Right atrium auricular region (tissue), 2 donors: ENCODE measurements around the gene PURA. TPM values are rescaled to one million over a fixed set of nuclear protein-coding genes. Genes with fewer than 3 reads are reported as not detected.
A peak's percentile ranks its signal among the peaks of the same experiment; 100 is the strongest.

Experiments
- DNase-seq: peaks from one replicate; pipeline ENCODE4 v3.0.0-alpha.2; 2019; ENCODE audit warnings: low spot score
- H3K27ac ChIP-seq, 2 donors: fragments of 200-600 bp; sonication (generic); 1 replicate in 1 of 2; 2 replicates in 1 of 2; pipeline ENCODE4 v1.5.1; 2016 to 2019
- H3K27me3 ChIP-seq, 2 donors: fragments of 200-600 bp; sonication (generic); one replicate each; pipeline versions ENCODE4 v1.5.1 to v1.6.0; 2017 to 2019
- H3K36me3 ChIP-seq: fragments of 200-600 bp; sonication (generic); one replicate; pipeline ENCODE4 v1.5.1; 2016
- H3K4me1 ChIP-seq, 2 donors: fragments of 200-600 bp; sonication (generic); one replicate each; pipeline versions ENCODE4 v1.5.1 to v1.6.0; 2017 to 2019
- H3K4me3 ChIP-seq, 2 donors: fragments of 200-600 bp; sonication (generic); 1 replicate in 1 of 2; 2 replicates in 1 of 2; pipeline ENCODE4 v1.5.1; 2017 to 2019; ENCODE audit warnings: mild to moderate bottlenecking in 1 of 2, moderate library complexity in 1 of 2
- H3K9me3 ChIP-seq, 2 donors: fragments of 200-600 bp; sonication (generic); one replicate each; pipeline ENCODE4 v1.5.1; 2019
- CTCF ChIP-seq, 2 donors: fragments of 200-600 bp; sonication (generic); IDR thresholded peaks; one replicate each; pipeline ENCODE4 v1.5.1; 2019; ENCODE audit warnings: antibody characterized with exemption in 2 of 2
- total RNA-seq, 2 donors: library from RNA; depleted of rRNA; stranded (reverse); fragments of >200 nt; gene quantifications; one replicate each; pipeline ENCODE4 v1.1.0, GENCODE V29; 2016

The PURA gene
- total RNA-seq, 2 donors from 2014 or later = 23.9 to 25.1 TPM

- peak; percentile 15 to 48 for TF ChIP-seq CTCF (IDR thresholded peaks at IDR 0.05)
- Histone ChIP-seq H3K27me3 (no peaks in the 10 kb centered on the region), H3K4me1 (peaks cover 0 to 41% of the 10 kb centered on the region in 2 donors), H3K9me3 (no peaks in the 10 kb centered on the region), H3K4me3 (peak overlapping the region; percentile 87 to 88), H3K27ac (peak overlapping the region; percentile 99), H3K36me3 (no peaks in the 10 kb centered on the region)
- DNase-seq = peak; percentile 91
These were observed 6.4 kb upstream of the PURA start for GRCh38 chr5:140107312-140108092.

DNA sequence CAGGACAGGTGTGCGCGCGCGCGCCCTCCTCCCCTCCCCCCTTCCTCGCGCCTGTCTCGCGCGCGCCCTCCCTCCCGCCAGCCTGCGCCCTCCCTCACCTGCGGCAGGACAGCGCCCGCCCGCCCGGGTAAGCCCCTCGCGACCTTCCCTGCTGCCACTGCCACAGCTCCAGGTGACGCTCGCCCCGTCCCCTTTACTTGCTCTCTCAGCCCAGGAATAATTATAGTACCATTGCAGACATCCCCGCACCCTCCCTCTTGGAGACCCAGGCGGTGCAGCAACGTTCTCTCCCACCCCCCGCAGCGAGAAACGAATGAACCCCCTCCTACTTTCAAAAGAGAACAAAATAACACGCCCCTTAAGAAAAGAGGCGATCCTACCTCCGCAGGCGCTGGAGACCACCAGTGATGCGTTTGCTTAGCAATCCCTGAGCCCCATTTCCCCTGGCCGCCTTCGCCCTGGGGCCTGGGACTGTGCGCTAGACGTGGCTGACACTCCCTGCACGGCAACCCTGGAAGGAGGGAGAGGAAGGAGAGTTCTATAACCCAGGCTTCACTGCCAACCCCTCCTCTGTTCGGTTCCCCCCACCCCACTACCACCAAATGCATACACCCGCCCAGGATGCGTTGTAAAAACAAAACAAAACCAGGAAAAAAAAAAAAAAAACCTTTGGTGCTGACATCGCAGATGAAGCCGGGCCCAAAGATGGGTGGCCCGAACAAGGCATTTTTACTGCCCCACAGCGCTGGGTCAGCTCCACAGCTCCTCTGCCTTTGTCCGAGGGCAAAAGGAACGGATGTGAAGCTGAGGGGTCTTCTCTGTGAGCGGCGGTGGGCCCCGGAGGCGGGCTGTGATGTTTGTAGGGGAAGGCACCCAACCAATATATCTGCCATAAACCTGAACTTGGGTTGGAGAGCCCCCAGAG lies 5.6 kb upstream of the PURA start:
- Histone ChIP-seq H3K9me3 (no peaks in the 10 kb centered on the region), H3K27me3 (no peaks in the 10 kb centered on the region), H3K27ac (peak overlapping the region; percentile 99), H3K4me1 (peaks cover 0 to 49% of the 10 kb centered on the region in 2 donors), H3K36me3 (no peaks in the 10 kb centered on the region), H3K4me3 (peak overlapping the region; percentile 87 to 88)
- no peak for TF ChIP-seq CTCF (IDR thresholded peaks at IDR 0.05)
- no peak for DNase-seq

- H3K9me3 ChIP-seq = no peaks in the 10 kb centered on the region
- H3K27ac ChIP-seq = peak overlapping the region; percentile 99
- H3K4me3 ChIP-seq = peak overlapping the region; percentile 87 to 88
- DNase-seq = no peak
- H3K36me3 ChIP-seq = no peaks in the 10 kb centered on the region
- no peaks in the 10 kb centered on the region for H3K27me3 ChIP-seq
- TF ChIP-seq CTCF (IDR thresholded peaks at IDR 0.05) = no peak
- H3K4me1 ChIP-seq = peaks cover 0 to 50% of the 10 kb centered on the region in 2 donors
These were observed 4.7 kb upstream of the PURA start for GRCh38 chr5:140109018-140109758.

GRCh38 chr5:140109759-140110645 lies 3.9 kb upstream of the PURA start:
- TF ChIP-seq CTCF (IDR thresholded peaks at IDR 0.05) = no peak
- Histone ChIP-seq H3K27ac (no peak overlapping the region), H3K27me3 (no peaks in the 10 kb centered on the region), H3K4me3 (no peak overlapping the region), H3K9me3 (no peaks in the 10 kb centered on the region), H3K4me1 (peaks cover 0 to 55% of the 10 kb centered on the region in 2 donors), H3K36me3 (no peaks in the 10 kb centered on the region)
- no peak for DNase-seq

DNA sequence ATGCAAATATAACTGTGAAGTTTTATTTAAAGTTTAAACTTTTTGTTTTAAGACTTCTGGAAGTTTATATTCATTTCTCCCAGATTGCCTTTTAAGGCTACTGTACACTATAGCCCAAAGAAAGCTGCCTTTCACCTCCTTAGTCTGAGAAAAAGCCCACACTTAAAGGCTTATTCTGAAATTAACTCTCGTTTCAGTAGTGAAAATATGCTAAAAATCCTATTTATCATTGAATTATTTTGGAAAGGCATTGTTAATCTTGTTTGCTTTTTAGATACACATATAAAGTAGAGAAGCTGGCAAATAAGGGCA lies 3.3 kb upstream of the PURA start:
- H3K36me3 ChIP-seq = no peaks in the 10 kb centered on the region
- H3K27ac ChIP-seq = no peak overlapping the region
- no peak for TF ChIP-seq CTCF (IDR thresholded peaks at IDR 0.05)
- H3K27me3 ChIP-seq = no peaks in the 10 kb centered on the region
- no peaks in the 10 kb centered on the region for H3K9me3 ChIP-seq
- H3K4me1 ChIP-seq = peaks cover 0 to 61% of the 10 kb centered on the region in 2 donors
- no peak for DNase-seq
- H3K4me3 ChIP-seq = no peak overlapping the region
